Liver (tissue), 9 donors: ENCODE data around the gene TMEM266. TPM values are rescaled to one million over a fixed set of nuclear protein-coding genes. Genes with fewer than 3 reads are reported as not detected.

Experiments used
- DNase-seq: peaks from one replicate; pipeline ENCODE4 v3.0.0-alpha.2; 2017; ENCODE audit warnings: low spot score
- H3K27ac ChIP-seq, 2 donors: one replicate each; pipeline ENCODE4 v1.7.0; 2013; ENCODE audit warnings: inconsistent platforms in 2 of 2, low read length in 2 of 2, control low read depth in 1 of 2, low read depth in 1 of 2, mild to moderate bottlenecking in 1 of 2
- H3K27me3 ChIP-seq, 4 donors: one replicate each; pipeline versions ENCODE4 v1.6.1 to v1.7.0; 2013; ENCODE audit warnings: low read length in 3 of 4, inconsistent platforms in 1 of 4, mild to moderate bottlenecking in 1 of 4, moderate library complexity in 1 of 4; ENCODE audit not compliant: control insufficient read depth in 4 of 4, insufficient read depth in 4 of 4
- H3K36me3 ChIP-seq, 4 donors: one replicate each; pipeline versions ENCODE4 v1.6.1 to v1.7.0; 2013; ENCODE audit warnings: low read length in 3 of 4, mild to moderate bottlenecking in 3 of 4, low read depth in 1 of 4, moderate library complexity in 1 of 4; ENCODE audit not compliant: control insufficient read depth in 4 of 4, insufficient read depth in 3 of 4
- H3K4me1 ChIP-seq, 4 donors: one replicate each; pipeline versions ENCODE4 v1.6.1 to v1.7.0; 2013; ENCODE audit warnings: low read length in 3 of 4, mild to moderate bottlenecking in 3 of 4, moderate library complexity in 1 of 4; ENCODE audit not compliant: control insufficient read depth in 4 of 4, insufficient read depth in 4 of 4
- H3K4me3 ChIP-seq, 3 donors: one replicate each; pipeline versions ENCODE4 v1.6.1 to v1.7.0; 2013; ENCODE audit warnings: low read length in 3 of 3, control low read depth in 1 of 3, low read depth in 1 of 3, mild to moderate bottlenecking in 1 of 3
- H3K9ac ChIP-seq, 2 donors: one replicate each; pipeline ENCODE4 v1.7.0; 2013; ENCODE audit warnings: low read length in 2 of 2, mild to moderate bottlenecking in 2 of 2, moderate library complexity in 2 of 2, control low read depth in 1 of 2, low read depth in 1 of 2
- H3K9me3 ChIP-seq, 4 donors: one replicate each; pipeline versions ENCODE4 v1.6.1 to v1.7.0; 2013; ENCODE audit warnings: low read length in 3 of 4; ENCODE audit not compliant: control insufficient read depth in 4 of 4
- EGR1 ChIP-seq, 2 donors: IDR thresholded peaks; 2 replicates each; pipeline ENCODE4 v1.6.1; 2016 to 2018; ENCODE audit warnings: antibody characterized with exemption in 2 of 2, low read depth in 2 of 2
- FOXA1 ChIP-seq: IDR thresholded peaks from 2 replicates; pipeline ENCODE4 v1.6.1; 2016; ENCODE audit warnings: antibody characterized with exemption
- FOXA2 ChIP-seq: IDR thresholded peaks from 2 replicates; pipeline ENCODE4 v1.6.1; 2016; ENCODE audit warnings: antibody characterized with exemption
- GABPA ChIP-seq, 2 donors: IDR thresholded peaks in 1 of 2; conservative IDR thresholded peaks in 1 of 2; 2 replicates each; pipeline ENCODE4 v1.6.1; 2016; ENCODE audit warnings: antibody characterized with exemption in 2 of 2, mild to moderate bottlenecking in 1 of 2, moderate library complexity in 1 of 2
- HNF4A ChIP-seq, 2 donors: conservative IDR thresholded peaks; 2 replicates each; pipeline ENCODE4 v1.6.1; 2016; ENCODE audit warnings: antibody characterized with exemption in 2 of 2, mild to moderate bottlenecking in 2 of 2
- JUND ChIP-seq, 2 donors: IDR thresholded peaks; 2 replicates each; pipeline ENCODE4 v1.6.1; 2016; ENCODE audit warnings: antibody characterized with exemption in 2 of 2
- MAX ChIP-seq: IDR thresholded peaks from 2 replicates; pipeline ENCODE4 v1.6.1; 2016; ENCODE audit warnings: antibody characterized with exemption
- RXRA ChIP-seq, 2 donors: IDR thresholded peaks; 2 replicates each; pipeline ENCODE4 v1.6.1; 2017 to 2018; ENCODE audit warnings: antibody characterized with exemption in 2 of 2, mild to moderate bottlenecking in 1 of 2
- SP1 ChIP-seq: IDR thresholded peaks from 2 replicates; pipeline ENCODE4 v1.6.1; 2018; ENCODE audit warnings: antibody characterized with exemption, mild to moderate bottlenecking
- TAF1 ChIP-seq: conservative IDR thresholded peaks from 2 replicates; pipeline ENCODE4 v1.6.1; 2016; ENCODE audit warnings: antibody characterized with exemption, mild to moderate bottlenecking
- YY1 ChIP-seq: IDR thresholded peaks from 2 replicates; pipeline ENCODE4 v1.6.1; 2016; ENCODE audit warnings: antibody characterized with exemption, mild to moderate bottlenecking
- ZBTB33 ChIP-seq: IDR thresholded peaks from 2 replicates; pipeline ENCODE4 v1.6.1; 2016; ENCODE audit warnings: antibody characterized with exemption
- WGBS: extraction: QIAGEN DNeasy Blood & Tissue Kit; methylation state at CpG from one replicate; pipeline ENCODE4 v1.1.7; 2013; 5-methylcytosine and 5-hydroxymethylcytosine counted together
- polyA plus RNA-seq, 2 donors: library from polyadenylated mRNA; stranded (reverse) in 1 of 2; unstranded in 1 of 2; fragments of 200-250 nt in 1 of 2; fragments of >200 nt in 1 of 2; fragmentation: Nextera tagmentation in 1 of 2; extraction: Ambion mirVana in 1 of 2; gene quantifications; one replicate each; pipeline versions ENCODE4 v1.2.1 to v1.2.3, GENCODE V29; 2013 to 2015
- total RNA-seq, 2 donors: library from RNA; depleted of rRNA; stranded (reverse); fragments of >200 nt; gene quantifications; one replicate each; pipeline ENCODE4 v1.2.3, GENCODE V29; 2014
- TF ChIP-seq, protein P1 (sequence below): IDR thresholded peaks from 2 replicates; pipeline ENCODE4 v1.6.1; 2016; ENCODE audit warnings: antibody characterized with exemption, mild to moderate bottlenecking
- TF ChIP-seq, protein P2 (sequence below): fragments of 150-350 bp; IDR thresholded peaks from 2 replicates; pipeline ENCODE4 v1.5.1; 2017; ENCODE audit warnings: improper control_type of control experiment, low read depth, low read length; ENCODE audit not compliant: missing input control
- donor health status: healthy.
- donor health status: healthy.
- donor health status: healthy.
- donor health status: healthy.
- donor health status: healthy.

TMEM266 gene
- total and polyA plus RNA-seq, 4 donors = 0.25 to 1.3 TPM; not detected in 2

GRCh38 chr15:76180321-76180720 is 120.5 kb downstream of the TMEM266 start (continued):
- TF ChIP-seq, protein P1, sequence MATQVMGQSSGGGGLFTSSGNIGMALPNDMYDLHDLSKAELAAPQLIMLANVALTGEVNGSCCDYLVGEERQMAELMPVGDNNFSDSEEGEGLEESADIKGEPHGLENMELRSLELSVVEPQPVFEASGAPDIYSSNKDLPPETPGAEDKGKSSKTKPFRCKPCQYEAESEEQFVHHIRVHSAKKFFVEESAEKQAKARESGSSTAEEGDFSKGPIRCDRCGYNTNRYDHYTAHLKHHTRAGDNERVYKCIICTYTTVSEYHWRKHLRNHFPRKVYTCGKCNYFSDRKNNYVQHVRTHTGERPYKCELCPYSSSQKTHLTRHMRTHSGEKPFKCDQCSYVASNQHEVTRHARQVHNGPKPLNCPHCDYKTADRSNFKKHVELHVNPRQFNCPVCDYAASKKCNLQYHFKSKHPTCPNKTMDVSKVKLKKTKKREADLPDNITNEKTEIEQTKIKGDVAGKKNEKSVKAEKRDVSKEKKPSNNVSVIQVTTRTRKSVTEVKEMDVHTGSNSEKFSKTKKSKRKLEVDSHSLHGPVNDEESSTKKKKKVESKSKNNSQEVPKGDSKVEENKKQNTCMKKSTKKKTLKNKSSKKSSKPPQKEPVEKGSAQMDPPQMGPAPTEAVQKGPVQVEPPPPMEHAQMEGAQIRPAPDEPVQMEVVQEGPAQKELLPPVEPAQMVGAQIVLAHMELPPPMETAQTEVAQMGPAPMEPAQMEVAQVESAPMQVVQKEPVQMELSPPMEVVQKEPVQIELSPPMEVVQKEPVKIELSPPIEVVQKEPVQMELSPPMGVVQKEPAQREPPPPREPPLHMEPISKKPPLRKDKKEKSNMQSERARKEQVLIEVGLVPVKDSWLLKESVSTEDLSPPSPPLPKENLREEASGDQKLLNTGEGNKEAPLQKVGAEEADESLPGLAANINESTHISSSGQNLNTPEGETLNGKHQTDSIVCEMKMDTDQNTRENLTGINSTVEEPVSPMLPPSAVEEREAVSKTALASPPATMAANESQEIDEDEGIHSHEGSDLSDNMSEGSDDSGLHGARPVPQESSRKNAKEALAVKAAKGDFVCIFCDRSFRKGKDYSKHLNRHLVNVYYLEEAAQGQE = no peak

- H3K27me3 ChIP-seq = peaks cover 0 to 3% (median 0%) of the 10 kb centered on the region in 4 donors
- H3K27ac ChIP-seq = no peak overlapping the region
- TF ChIP-seq HNF4A (conservative IDR thresholded peaks at IDR 0.05) = no peak
- H3K4me3 ChIP-seq = no peak overlapping the region
- no peak overlapping the region for H3K9ac ChIP-seq
- no peaks in the 10 kb centered on the region for H3K9me3 ChIP-seq
- H3K4me1 ChIP-seq = no peaks in the 10 kb centered on the region
- H3K36me3 ChIP-seq = no peaks in the 10 kb centered on the region
- WGBS = 86% methylated on average over 9 of the region's 9 CpGs
- no peak for DNase-seq
Observed at GRCh38 chr15:76181705-76182107, 121.9 kb downstream of the TMEM266 start.

DNA sequence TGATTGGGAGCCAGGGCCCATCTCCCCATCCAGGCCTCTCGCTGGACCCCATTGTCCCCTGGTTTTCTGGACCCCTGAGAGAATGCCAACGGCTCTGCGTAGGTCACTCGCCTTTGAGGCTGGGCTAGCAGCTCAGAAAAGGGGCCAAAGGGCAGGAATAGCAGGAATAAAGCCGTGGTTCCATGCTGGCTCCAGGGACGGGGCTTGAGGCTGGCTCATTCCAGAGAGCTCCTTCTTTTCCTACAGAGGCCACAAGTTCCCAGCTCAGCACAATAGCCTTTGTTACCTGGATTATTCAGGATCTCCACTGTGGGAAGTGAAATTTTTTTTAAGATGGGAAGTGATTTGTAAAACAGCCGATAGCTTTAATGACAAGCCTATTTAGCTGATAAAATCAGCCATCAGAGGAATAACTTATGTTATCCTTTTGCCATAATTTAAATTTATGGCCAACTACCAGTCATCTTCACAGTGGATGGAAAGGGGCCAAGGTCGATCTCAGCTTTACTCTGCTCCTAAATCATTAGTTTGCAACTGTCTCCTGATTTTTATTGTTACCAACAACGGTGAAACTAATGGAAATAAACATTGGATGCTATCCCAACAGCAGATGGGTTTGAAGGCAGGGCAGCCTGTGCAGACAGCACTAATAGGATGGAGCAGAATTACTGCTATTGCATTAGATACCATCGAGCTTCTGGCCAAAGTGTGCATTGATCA is 124.3 kb downstream of the TMEM266 start:
- no peaks in the 10 kb centered on the region for H3K27me3 ChIP-seq
- H3K27ac ChIP-seq = no peak overlapping the region
- no peak for DNase-seq
- no peaks in the 10 kb centered on the region for H3K9me3 ChIP-seq
- 67% methylated on average over 10 of the region's 10 CpGs for WGBS
- H3K4me1 ChIP-seq = no peaks in the 10 kb centered on the region
- no peak overlapping the region for H3K4me3 ChIP-seq
- H3K9ac ChIP-seq = no peak overlapping the region
- no peak for TF ChIP-seq FOXA2
- TF ChIP-seq, protein P2, sequence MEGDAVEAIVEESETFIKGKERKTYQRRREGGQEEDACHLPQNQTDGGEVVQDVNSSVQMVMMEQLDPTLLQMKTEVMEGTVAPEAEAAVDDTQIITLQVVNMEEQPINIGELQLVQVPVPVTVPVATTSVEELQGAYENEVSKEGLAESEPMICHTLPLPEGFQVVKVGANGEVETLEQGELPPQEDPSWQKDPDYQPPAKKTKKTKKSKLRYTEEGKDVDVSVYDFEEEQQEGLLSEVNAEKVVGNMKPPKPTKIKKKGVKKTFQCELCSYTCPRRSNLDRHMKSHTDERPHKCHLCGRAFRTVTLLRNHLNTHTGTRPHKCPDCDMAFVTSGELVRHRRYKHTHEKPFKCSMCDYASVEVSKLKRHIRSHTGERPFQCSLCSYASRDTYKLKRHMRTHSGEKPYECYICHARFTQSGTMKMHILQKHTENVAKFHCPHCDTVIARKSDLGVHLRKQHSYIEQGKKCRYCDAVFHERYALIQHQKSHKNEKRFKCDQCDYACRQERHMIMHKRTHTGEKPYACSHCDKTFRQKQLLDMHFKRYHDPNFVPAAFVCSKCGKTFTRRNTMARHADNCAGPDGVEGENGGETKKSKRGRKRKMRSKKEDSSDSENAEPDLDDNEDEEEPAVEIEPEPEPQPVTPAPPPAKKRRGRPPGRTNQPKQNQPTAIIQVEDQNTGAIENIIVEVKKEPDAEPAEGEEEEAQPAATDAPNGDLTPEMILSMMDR = no peak
- TF ChIP-seq RXRA (IDR thresholded peaks at IDR 0.05) = no peak
- no peak for TF ChIP-seq TAF1
- no peak for TF ChIP-seq SP1
- no peak for TF ChIP-seq EGR1 (IDR thresholded peaks at IDR 0.05; ENCODE audit: low read depth in 2 of 2)
- no peak for TF ChIP-seq JUND (IDR thresholded peaks at IDR 0.05)
- TF ChIP-seq YY1 = no peak
- H3K36me3 ChIP-seq = no peaks in the 10 kb centered on the region

DNA sequence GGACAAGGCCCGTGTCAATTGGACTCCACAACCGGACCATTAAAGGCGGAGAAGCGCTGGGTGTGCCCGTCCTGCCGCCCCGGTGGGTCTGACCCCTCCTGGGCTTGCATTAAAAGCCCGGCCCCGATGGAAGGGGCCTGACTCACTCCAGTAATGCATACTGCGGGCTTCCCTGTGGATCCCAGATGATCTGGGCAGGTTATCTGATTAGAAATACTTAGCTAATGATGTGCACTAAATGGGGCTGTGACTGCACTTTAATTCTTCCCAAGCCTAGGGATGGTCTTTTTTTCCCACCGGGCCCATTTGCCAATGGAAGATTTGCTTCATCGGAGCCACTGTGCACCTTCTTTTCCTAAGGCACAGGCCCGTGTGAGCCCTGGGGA is 124.9 kb downstream of the TMEM266 start:
- 80% methylated on average over 13 of the region's 13 CpGs for WGBS
- H3K4me3 ChIP-seq = no peak overlapping the region
- no peak overlapping the region for H3K9ac ChIP-seq
- H3K27ac ChIP-seq = no peak overlapping the region
- H3K36me3 ChIP-seq = no peaks in the 10 kb centered on the region
- H3K9me3 ChIP-seq = no peaks in the 10 kb centered on the region
- no peak for DNase-seq
- TF ChIP-seq MAX = no peak
- no peak for TF ChIP-seq FOXA2
- no peak for TF ChIP-seq RXRA (IDR thresholded peaks at IDR 0.05)
- TF ChIP-seq ZBTB33 = no peak
- TF ChIP-seq GABPA (IDR thresholded peaks at IDR 0.05 in 1 of 2, conservative IDR thresholded peaks at IDR 0.05 in 1 of 2) = no peak
- no peak for TF ChIP-seq SP1
- TF ChIP-seq, protein P2 = no peak
- no peak for TF ChIP-seq FOXA1
- TF ChIP-seq JUND (IDR thresholded peaks at IDR 0.05) = no peak
- no peak for TF ChIP-seq YY1
- no peaks in the 10 kb centered on the region for H3K27me3 ChIP-seq
- no peaks in the 10 kb centered on the region for H3K4me1 ChIP-seq
